GM19328 (cell line): ENCODE measurements around the gene CNTN2.

Experiments
- ATAC-seq: cut with Tn5 transposase; IDR thresholded peaks from one replicate; pipeline ENCODE4 v1.9.1; 2021; ENCODE audit warnings: mild to moderate bottlenecking, moderate library complexity; ENCODE audit not compliant: unreplicated experiment

The CNTN2 gene

GRCh38 chr1:205042911-205043806 lies at the start of gene CNTN2:
Gene CNTN2 (plus strand): TSS chr1:205043212. CDS start chr1:205053186, 9,974 bp downstream.
- no peak for ATAC-seq

GRCh38 chr1:204994086-204994862 lies 48.7 kb upstream of the CNTN2 start:
- no peak for ATAC-seq

DNA sequence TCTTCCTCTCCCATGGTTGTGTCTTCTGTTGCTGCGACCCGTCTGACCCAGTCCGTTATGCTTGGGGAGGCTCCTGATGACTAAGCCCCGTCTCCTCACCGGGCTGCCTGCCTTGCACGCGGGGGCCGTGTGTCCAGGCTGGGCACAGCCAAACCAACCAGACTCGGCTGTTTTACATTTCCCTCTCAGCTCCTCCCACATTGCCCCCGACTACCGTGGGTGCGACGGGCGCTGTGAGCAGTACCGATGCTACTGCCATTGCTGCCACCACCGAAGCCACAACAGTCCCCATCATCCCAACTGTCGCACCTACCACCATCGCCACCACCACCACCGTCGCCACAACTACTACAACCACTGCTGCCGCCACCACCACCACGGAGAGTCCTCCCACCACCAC lies 46.0 kb upstream of the CNTN2 start:
- ATAC-seq = no peak

GRCh38 chr1:204997591-204998355 lies 45.2 kb upstream of the CNTN2 start:
- no peak for ATAC-seq

DNA sequence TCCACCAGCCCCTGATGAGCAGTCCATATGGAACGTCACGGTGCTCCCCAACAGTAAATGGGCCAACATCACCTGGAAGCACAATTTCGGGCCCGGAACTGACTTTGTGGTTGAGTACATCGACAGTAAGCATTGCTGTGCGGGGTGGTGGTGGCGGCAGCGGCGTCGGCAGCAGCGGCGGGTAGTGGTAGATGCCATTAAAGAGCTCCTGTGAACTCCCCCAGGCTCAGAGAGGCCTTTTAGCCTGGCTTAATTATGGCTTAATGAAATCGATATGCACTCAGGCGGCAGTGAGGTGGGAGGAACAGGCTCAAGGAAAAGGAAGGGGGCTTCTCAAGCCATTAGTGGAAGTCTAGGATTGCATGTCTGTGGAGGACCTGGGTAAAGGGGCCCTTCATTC lies 41.9 kb upstream of the CNTN2 start:
- ATAC-seq = no peak

- ATAC-seq = no peak
Measured at GRCh38 chr1:205002705-205003104, 40.3 kb upstream of the CNTN2 start.

DNA sequence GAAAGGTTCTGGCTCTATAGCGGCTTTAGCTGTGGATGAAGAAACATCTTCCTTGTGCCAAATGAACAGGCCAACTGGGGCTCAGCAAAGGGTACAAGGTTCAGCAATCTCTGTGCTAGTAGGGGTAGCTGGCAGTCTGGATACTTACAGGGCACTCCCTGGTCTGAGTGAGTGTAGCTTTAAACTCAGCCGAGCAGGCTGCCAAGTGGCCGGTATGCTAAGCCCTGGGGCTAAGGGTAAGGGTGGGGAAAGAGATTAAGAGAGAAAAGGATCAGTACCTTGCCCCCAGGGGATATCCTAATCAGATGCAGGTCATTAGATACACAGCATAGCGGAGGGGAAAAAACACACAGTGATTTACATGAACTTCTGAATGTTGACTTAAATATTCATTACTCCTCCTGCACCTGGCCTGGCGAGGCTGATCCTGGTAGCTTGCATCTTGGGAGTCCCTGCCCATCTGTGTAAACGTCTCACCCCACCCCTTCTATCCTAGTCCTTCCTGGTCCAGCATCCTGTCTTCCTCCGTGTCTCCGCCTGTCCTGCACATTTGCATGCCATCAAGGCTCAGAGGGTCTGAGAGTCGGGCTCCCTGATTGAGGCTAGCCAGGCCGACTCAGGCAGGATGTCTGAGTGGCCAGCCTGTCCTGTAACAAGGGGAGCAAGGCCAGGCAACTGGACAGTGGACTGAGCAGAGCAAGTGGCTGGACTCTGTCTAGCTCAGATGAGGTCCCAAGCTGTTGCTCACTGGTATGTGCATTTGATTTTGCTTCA lies 39.5 kb upstream of the CNTN2 start:
- no peak for ATAC-seq

- no peak for ATAC-seq
Measured at GRCh38 chr1:205004351-205004750, 38.7 kb upstream of the CNTN2 start.

DNA sequence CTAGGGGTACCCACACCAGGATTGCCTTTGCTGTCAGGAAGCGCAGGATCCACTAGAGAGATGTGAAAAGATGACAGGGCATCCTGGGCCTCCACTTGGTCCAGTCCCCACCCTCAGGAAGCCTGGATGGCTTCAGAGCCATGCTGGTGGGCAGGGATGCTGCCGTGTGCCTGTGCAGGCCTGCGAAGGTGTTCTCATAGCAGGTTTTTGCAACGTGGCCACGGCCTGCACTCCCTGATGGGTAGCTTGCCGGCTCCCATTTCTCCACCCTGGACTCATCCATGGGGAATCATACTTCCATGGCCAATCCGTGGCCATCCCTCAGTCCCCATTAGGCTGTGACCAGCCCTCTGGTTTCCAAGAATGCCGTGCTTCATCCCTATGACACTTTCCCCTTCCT lies 34.1 kb upstream of the CNTN2 start:
- ATAC-seq = no peak

GRCh38 chr1:205009670-205010069 lies 33.3 kb upstream of the CNTN2 start:
- no peak for ATAC-seq

- ATAC-seq = no peak
Measured at GRCh38 chr1:205012391-205013140, 30.4 kb upstream of the CNTN2 start.

GRCh38 chr1:205013683-205014367 lies 29.2 kb upstream of the CNTN2 start:
- no peak for ATAC-seq

GRCh38 chr1:205014783-205015182 lies 28.2 kb upstream of the CNTN2 start:
- no peak for ATAC-seq

- no peak for ATAC-seq
Measured at GRCh38 chr1:205015241-205015640, 27.8 kb upstream of the CNTN2 start.

DNA sequence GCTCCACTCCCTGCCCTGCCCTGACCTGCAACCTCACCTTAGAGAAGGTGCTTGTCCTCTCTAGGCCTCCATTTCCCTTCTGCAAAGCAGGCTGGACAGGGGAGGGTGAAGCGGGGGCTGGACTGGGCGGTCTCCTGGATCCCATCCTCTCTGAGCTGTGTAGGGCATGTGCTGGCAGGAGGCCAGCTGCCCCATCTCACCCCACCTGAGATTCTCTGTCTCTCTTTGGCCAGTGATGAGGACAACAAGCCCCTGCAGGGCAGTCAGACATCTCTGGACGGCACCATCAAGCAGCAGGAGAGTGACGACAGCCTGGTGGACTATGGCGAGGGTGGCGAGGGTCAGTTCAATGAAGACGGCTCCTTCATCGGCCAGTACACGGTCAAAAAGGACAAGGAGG lies 26.9 kb upstream of the CNTN2 start:
- ATAC-seq = no peak

DNA sequence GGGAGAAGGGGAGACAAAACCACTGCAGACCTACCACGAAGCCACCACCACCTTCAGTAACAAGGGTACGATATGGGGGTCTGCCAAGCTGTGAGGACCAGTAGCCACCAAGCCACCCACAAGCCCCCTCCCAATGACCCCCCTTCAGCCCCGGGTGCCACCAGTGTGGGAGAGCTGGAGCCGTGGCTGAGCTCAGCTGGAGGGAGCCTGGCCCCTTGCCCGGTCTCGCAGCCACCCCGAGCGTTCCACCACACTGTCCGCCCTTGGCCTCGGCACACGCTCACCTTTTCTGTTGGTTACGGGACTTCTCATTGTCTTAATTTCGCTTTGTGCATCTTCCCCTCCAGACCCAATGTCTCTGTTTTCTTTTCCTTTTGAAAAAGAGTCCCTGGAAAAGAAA lies 26.4 kb upstream of the CNTN2 start:
- ATAC-seq = no peak

DNA sequence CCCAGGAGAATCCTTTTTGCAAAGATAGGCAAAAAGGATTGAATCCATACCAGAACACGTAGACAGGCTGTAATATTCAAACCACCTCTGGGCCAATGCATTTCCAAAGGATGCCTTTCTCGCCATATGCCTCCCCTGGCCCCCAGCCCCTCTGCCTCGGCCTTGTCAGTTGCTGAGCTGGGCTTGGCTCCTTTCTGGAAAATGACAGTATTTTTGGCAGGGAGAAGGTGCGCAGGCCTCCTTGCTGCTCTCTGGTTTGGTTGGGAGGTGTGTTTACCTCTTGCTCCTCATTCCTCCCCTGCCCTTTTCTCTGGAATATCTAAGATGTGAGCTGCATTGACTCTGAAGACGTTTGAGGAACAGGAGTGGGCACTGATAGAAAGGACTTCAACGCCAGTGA lies 26.0 kb upstream of the CNTN2 start:
- ATAC-seq = no peak

DNA sequence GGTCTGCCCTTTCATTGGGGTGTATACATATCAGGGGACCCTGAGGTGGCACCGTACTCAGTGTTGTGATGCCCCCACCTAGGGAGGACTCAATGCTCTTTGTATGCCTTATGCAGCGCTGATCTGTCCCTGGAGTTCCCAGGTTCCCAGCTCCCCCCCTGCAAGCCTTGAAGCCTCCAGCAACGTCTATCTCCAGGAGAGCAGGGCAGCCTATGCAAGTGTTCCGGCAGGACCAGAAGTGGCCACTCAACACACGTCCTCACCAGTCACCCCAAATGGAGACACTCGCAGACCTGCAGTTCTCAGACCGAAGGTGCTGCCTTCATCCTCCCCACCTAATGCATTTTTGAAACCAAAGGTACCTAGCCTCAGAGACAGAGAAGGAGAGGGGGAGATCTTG lies 25.2 kb upstream of the CNTN2 start:
- ATAC-seq = no peak

GRCh38 chr1:205018381-205018780 lies 24.6 kb upstream of the CNTN2 start:
- no peak for ATAC-seq
